GM19395 (cell line): Measurements from ENCODE around the gene ZNF683.

Experiments
- ATAC-seq: cut with Tn5 transposase; IDR thresholded peaks from one replicate; pipeline ENCODE4 v1.9.1; 2021; ENCODE audit warnings: mild to moderate bottlenecking, moderate library complexity; ENCODE audit not compliant: unreplicated experiment

Gene ZNF683

DNA sequence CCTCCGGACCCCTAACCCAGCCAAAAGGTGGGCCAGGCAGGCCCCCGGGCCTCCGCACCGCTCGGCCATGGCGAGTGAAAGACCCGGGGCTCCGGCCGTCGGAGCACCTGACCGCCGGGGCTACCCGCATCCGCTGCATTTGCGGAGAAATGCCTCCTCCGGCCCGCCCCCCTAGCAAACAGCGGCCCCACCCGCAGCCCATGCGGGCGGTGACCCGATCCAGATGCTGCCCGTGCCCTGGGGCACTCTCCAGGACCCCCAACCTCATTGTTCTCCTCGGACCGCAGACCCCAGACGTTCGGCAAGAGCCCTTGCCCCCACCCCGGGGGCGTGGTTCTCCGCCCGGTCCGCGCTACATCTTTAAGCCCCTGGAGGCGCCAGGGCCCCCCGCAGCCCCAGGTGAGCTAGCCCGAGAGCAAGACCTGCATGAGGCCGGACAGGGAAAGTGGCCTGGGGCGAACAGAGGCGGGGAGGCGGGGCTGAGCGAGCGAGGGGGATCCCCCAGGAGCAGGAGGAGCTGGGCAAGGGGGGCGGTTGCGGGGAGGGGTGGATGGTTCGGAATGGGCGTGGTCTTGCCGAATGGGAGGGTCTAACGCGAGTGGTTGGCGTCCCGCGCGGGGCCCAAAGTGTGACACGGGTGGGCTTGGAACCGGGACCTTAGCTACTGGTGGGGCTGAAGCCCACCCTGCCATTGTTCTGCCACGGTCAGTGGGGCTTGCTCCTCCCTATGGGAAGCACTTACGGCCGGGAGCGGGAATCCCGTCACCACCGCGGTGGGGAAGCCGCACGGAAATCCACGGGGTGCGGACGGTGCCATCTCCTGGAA, 12.4 kb downstream of the ZNF683 start:
- ATAC-seq: no peak

GRCh38 chr1:26358411-26359384, 13.9 kb downstream of the ZNF683 start:
- no peak for ATAC-seq

GRCh38 chr1:26357121-26357602, 15.4 kb downstream of the ZNF683 start:
- ATAC-seq: no peak

DNA sequence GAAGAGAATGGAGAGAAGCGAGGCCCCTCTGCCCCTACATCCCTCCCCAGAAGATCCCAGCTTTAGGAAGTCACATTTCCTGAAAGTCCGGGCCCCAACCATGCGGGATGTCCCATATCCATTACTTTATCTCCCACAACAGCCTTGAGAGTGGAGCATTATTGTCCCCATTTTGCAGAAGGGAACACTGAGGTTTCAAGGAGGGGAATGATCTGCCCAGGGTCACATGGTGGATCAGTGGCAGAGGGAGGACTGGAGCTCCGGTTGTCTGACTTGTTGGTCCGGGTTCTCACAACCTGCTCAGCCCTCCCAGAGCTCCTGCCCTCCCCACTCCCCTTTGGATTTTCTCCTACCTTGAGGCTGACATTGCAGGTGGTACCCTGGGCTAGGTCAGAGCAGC, 16.4 kb downstream of the ZNF683 start:
- no peak for ATAC-seq

GRCh38 chr1:26354972-26355371, 17.6 kb downstream of the ZNF683 start:
- ATAC-seq: no peak

GRCh38 chr1:26353976-26354820, 18.4 kb downstream of the ZNF683 start, which contains the start of gene CRYBG2:
TSS of gene CRYBG2 (minus strand) at chr1:26354130. CDS start at chr1:26346657, 7,473 bp downstream.
- no peak for ATAC-seq

DNA sequence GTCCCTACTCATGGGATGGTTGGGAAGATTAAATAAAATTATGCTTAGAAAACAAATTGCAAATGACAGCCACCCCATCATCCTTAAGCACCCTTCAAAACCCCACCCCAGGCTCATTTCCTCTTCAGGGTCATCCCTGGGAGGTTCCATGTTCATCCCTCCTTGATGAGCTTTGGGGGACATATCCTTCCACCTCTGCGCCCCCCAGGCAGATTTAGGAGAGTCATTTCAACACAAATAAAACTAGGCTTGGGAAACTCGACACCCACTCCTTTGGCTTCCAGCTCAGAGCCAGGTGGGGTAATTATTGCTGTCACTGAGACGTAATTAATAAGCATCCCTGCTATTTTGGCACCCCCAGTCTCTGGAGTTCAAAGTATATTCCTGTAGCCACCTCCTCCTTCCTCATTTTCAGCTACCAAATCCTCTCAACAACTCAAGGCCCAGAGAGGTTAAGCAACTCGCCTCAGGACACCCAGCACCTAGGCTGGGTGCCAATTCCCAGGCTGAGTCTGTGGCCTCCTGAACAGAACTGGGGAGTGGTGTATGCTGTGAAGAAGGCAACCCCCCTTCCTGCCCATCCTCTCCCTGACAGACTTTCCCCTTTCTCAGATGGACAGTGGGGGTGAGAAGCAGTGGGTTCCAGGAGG, 19.2 kb downstream of the ZNF683 start:
- no peak for ATAC-seq

DNA sequence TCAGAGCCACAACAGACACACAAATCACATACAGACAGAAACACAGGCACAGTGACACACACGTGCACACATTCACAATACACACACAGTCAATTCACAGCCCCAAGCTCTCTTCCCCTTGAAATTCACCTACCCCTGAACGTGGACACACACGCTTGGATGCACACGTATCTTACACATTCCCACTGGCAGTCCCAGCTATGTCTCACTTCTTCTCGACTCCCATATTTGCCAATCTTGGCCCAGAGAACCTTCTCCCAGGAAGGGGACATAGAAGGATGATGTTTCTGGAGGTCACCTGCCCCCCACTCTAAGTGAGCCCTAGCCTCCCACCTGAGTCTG, 20.2 kb downstream of the ZNF683 start:
- ATAC-seq: no peak

GRCh38 chr1:26351590-26352337, 20.8 kb downstream of the ZNF683 start:
- no peak for ATAC-seq

DNA sequence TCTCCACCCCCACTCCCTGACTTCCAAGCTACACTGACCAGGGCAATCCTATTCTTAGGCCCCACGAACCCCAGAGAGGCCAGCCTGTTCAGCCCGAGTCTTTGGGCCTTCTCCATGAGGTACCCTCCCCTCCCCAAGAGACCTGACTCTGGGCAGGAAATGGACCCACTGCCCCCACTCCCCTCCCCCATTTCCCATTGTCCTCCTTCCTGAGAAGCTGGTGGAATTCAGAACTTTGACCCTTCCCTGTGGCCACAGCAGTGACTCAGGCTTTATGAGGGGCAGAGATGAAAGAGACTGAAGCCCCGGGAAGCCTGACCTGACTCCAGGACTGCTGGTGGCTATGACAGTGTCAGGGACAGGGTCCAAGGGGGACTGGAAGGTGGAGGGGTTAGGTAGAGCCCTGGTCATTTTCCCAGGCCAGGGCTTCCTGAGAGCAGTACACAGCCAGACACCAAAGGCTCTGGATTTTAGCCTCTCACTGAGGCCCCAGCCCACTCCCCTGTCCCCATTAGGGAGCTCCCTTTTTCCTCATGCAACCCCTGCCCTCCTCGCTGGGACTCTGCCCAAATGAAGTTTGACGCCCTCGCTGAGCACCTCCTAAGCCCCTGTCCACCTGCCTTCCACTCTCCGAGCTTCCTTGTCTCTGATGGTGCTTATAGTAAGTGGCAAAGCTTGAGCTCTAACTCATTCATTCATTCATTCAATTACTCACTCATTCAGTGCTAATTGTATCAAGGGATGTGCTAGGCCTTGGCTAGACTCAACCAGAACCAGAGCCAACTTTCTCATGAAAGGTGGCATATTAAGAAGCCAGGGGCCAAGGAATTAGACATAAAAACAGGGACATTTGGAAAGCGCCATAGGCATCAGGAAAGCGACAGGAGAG, 21.6 kb downstream of the ZNF683 start:
- no peak for ATAC-seq

- no peak for ATAC-seq
Observed at GRCh38 chr1:26350343-26350700, 22.2 kb downstream of the ZNF683 start.

DNA sequence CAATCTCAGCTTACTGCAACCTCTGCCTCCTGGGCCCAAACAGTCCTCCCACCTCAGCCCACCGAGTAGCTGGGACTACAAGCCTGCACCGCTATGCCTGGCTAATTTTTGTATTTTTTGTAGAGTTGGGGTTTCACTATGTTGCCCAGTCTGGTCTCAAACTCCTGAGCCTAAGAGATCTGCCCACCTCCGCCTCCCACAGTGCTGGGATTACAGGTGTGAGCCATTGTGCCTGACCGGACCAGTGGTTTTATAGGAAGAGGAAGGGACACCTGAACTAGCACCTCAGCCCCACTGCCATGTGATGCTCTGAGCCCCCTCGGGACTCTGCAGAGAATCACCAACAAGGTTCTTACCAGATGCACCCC, 22.7 kb downstream of the ZNF683 start:
- no peak for ATAC-seq

DNA sequence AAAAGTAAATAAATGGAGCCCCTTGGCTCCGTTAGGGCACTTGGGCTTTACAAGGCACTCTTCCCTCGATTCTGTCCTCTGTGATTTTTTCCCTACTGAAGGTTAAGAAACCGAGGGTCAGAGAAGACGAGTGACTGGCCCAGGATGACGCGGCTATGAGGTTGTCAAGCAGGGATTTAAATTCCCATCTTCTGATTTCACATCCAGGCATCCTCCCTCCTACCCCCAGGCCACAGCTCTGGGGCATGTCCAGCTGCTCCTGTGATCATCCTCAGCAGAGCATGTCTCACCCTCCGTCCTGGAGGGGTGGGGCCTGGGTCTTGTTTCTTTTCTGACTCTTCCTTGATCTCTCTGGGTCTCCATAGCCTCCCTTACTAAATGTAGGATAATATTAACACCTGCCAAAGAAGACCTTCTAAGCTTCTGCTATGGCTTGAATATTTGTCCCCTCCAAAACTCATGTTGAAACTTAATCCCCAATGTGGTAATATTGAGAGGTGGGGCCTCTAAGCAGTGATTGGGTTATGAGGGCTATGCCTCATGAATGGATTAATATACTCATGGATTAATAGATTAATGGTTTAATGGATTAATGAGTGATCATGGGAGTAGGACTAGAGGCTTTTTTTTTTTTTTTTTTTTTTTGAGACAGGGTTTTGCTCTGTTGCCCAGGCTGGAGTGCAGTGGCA, 23.2 kb downstream of the ZNF683 start:
- ATAC-seq: no peak

DNA sequence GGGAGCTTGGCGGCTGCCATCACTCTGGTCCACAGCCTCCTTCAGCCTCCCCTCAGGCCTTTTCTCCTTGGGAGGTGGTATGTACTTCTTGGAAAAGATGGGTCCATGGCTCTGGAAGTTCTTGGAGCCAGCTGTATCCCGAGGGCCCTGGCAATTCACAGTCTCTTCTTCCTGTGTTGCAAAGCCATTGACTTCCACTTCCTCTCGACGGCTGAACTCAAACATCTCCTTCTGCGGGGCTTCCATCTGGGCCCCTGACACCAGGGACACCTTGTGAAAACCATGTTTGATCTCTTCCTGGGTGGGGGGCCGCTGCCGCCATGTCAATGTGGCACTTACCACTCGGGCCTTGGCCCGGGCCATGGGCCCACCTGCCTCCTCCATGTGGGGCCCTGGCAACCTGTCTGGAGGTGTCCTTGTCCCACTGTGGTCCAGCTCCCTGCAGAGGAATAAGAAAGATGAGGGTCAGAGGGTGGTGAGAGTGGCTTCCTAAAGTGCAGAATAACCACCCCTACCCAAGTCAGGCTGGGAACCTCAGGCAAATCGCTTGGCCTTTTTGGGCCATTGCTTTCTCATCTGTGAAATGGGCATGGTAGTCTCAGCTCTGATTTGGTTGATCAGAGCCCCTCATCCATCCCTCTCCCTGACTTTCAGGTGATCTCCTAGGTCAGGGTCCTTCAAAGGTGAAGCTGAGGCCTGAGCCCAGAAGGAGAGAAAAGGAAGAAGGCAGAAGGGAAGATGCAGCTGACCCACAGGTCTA, 26.1 kb downstream of the ZNF683 start:
- ATAC-seq: no peak

DNA sequence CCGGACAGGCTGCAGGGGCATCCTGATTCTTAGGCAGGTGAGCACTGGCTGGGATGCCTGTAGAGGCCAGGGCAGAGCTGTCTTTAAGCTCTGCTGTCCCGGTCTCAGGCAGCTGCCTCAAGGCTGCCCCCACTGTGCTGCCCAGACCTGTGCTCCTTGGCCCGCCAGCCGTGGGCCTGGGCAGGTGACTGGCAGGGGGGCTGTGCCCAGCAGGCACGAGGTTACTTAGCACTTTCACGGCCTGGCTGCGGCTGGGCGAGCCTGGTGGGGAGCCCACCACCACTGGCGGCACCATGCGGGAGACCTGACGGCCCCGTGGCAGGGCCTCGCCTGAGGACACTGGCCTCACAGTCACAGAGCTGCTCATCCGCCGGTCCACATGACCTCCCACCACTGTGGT, 26.8 kb downstream of the ZNF683 start:
- no peak for ATAC-seq

DNA sequence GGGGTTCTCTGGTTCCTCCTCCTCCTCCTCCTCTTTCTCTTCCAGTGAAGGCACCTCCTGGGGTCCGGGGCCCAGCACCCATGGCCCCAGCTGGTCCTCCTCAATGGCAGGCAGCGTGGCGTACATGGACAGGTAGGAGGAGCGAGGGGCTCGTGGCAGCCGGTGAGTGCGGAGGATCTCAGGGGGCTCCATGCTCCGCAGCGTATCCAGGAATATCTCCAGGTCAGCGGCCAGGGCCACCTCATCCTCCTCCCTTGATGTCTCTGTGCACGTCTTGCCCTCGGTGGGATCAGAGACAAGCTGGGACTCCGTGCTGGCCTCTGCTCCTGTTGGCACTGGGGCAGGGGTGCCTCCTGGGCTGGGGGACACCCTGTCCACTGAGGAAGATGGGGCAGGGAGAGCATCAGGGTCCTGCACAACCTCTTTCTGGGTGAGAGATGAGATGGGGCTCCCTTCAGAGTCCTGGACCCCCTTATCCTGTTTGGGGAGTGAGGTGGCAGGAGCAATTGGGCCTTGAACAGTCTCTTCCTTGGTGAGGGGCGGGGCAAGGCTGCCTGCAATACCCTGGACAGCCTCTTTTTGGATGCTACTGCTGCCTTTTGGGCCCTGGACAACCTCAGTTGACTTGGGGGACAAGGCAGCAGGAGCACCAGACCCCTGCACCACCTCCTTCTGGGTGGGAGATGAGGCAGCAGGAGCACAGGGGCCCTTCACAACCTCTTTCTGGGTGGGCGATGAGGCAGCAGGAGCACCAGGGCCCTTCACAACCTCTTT, 28.2 kb downstream of the ZNF683 start:
- ATAC-seq: no peak

DNA sequence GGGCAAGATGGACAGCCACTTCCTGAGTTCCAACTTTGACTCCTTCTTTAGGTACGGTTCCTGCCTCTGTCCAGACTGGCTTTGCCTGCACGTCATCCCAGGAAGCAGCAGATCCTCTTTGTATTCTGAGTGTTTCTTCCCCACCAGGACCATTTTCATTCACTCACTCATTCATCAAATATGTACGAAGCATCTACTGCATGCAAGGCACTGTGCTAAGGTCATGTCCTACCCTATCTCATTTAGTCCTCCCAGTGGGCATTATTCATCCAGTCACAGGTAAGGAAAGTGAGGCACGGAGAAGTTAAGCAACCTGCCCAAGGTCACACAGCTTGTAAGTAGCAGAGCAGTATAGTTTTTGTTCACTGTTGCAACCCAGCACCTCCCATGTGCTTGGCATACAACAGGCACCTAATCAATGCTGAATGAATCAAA, 32.5 kb downstream of the ZNF683 start:
- ATAC-seq: no peak
